Uterus (tissue), 2 donors: ENCODE results near the gene TLE3.

ENCODE experiments used
- POLR2A ChIP-seq, 2 donors: fragments of 450-650 bp; IDR thresholded peaks; one replicate each; pipeline ENCODE4 v1.6.1; 2016; ENCODE audit warnings: antibody characterized with exemption in 2 of 2, mild to moderate bottlenecking in 1 of 2, moderate library complexity in 1 of 2
- TF ChIP-seq, protein P1 (sequence below), 4 experiments: fragments of 200-600 bp in 2 of 4; fragments of 450-650 bp in 2 of 4; sonication (generic) in 2 of 4; IDR thresholded peaks; one replicate each; pipeline ENCODE4 v1.5.1; 2016 to 2019; ENCODE audit warnings: antibody characterized with exemption in 4 of 4, mild to moderate bottlenecking in 2 of 4, moderate library complexity in 1 of 4

- no peak for TF ChIP-seq POLR2A (IDR thresholded peaks at IDR 0.05)
- TF ChIP-seq, protein P1, sequence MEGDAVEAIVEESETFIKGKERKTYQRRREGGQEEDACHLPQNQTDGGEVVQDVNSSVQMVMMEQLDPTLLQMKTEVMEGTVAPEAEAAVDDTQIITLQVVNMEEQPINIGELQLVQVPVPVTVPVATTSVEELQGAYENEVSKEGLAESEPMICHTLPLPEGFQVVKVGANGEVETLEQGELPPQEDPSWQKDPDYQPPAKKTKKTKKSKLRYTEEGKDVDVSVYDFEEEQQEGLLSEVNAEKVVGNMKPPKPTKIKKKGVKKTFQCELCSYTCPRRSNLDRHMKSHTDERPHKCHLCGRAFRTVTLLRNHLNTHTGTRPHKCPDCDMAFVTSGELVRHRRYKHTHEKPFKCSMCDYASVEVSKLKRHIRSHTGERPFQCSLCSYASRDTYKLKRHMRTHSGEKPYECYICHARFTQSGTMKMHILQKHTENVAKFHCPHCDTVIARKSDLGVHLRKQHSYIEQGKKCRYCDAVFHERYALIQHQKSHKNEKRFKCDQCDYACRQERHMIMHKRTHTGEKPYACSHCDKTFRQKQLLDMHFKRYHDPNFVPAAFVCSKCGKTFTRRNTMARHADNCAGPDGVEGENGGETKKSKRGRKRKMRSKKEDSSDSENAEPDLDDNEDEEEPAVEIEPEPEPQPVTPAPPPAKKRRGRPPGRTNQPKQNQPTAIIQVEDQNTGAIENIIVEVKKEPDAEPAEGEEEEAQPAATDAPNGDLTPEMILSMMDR (IDR thresholded peaks at IDR 0.05): no peak
These were observed 36.2 kb upstream of the TLE3 start for GRCh38 chr15:70133781-70134421.
